Cerebellar cortex (tissue), 1 donor: ENCODE data around the gene NOC4L.
"Not testable (repeated sequence)": the region's sequence is repeated elsewhere in the genome, so short reads cannot be mapped to it uniquely, and the experiment has no call there.

Experiments
- DNase-seq: peaks from one replicate; pipeline ENCODE4 v3.0.0-alpha.2; 2015; ENCODE audit warnings: low spot score

The NOC4L gene

GRCh38 chr12:132123970-132124765, 20.1 kb upstream of the NOC4L start:
- no peak for DNase-seq

DNA sequence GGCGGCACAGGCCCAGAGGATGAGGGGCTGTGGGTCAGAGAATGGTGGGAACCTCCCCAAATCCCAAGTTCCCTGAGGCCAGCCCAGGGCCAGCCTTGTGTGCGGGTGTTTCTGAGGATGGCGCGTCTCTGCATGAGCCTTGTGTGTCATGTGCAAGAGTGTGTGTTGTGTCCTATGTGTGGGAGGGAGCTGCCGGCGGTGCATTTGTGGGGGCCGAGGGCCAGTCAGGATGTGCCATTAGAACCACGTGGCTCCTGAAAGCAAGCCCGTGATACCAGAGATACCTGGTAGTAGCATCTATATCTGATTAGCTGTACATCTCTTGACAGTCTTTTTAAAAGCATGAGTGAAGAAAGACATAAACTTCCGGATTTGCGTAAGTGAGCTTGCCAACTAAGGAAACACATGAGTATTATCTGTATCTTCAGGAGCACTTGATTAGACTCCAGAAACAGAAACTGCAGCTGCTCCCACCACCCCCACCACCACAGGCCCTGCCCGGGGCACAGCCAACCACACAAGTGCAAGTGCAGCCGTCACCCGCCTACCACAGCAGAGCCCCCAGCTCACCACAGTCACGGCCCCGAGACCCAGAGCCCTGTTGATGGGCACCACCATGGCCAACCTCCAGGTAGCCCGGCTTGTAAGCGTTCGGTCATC, 19.4 kb upstream of the NOC4L start:
- DNase-seq, result no peak

GRCh38 chr12:132125736-132126135, 18.5 kb upstream of the NOC4L start:
- DNase-seq, result no peak

GRCh38 chr12:132127041-132127440, 17.2 kb upstream of the NOC4L start:
- no peak for DNase-seq

- DNase-seq, result no peak
Observed at GRCh38 chr12:132129007-132129406, 15.2 kb upstream of the NOC4L start.

DNA sequence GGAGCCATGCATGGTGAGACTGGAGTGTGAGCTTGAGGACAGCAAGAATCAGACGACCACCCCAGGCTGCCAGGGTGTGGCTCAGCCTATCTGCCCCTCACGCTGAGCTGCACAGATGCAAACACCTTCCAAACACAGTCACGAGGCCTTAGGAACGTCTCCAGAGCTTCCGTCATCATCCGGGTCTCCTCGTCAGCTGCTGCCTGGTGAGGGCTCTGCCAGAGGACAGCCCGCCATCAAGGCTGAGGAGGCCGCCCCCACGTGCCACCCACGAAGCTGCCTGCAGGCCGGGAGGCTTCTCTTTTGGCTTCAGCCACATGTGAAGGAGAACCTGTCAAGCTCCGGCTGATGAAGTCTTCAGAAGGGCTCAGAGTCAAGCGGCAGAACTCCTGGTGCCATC, 13.6 kb upstream of the NOC4L start:
- DNase-seq, result no peak

DNA sequence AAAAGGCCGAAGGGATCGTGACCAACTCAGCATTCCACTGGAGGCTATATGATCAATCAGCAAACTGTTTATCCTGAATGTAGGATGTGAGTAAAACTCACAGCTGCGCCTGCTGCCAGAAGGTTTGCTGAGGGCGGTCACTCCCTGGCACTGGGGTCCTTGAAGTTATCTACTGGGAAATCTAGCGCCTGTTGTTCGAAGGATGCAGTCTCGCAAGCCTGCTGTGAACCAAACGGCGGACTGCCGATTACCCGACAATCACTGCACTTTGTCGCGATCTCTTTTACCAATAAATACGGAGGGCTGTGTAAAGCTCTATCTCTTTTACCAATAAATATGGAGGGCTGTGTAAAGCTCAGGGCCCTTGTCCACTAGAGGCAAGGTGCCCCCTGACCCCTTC, 13.0 kb upstream of the NOC4L start:
- no peak for DNase-seq

- DNase-seq, result no peak
Observed at GRCh38 chr12:132131952-132132351, 12.3 kb upstream of the NOC4L start.

GRCh38 chr12:132132609-132133430, 11.4 kb upstream of the NOC4L start:
- DNase-seq, result no peak

GRCh38 chr12:132133952-132134652, 10.2 kb upstream of the NOC4L start:
- peak; percentile 17 for DNase-seq

- DNase-seq, result not testable (repeated sequence)
Observed at GRCh38 chr12:132134653-132135183, 9.5 kb upstream of the NOC4L start.

DNA sequence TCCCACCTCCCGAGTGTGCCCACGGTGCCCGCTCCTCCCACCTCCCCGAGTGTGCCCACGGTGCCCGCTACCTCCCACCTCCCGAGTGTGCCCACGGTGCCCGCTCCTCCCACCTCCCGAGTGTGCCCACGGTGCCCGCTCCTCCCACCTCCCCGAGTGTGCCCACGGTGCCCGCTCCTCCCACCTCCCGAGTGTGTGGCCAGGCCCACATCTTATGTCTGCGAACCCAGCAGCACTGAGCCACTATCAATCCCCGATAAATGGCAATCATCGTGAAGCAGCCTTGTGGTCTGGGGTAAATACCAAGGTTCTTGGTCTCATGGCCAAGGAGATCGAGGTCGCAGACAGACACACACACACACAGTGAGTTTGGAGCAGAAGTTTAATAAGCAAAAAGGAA, 8.0 kb upstream of the NOC4L start:
- not testable (repeated sequence) for DNase-seq

- DNase-seq, result no peak
Observed at GRCh38 chr12:132137483-132138125, 6.7 kb upstream of the NOC4L start.

DNA sequence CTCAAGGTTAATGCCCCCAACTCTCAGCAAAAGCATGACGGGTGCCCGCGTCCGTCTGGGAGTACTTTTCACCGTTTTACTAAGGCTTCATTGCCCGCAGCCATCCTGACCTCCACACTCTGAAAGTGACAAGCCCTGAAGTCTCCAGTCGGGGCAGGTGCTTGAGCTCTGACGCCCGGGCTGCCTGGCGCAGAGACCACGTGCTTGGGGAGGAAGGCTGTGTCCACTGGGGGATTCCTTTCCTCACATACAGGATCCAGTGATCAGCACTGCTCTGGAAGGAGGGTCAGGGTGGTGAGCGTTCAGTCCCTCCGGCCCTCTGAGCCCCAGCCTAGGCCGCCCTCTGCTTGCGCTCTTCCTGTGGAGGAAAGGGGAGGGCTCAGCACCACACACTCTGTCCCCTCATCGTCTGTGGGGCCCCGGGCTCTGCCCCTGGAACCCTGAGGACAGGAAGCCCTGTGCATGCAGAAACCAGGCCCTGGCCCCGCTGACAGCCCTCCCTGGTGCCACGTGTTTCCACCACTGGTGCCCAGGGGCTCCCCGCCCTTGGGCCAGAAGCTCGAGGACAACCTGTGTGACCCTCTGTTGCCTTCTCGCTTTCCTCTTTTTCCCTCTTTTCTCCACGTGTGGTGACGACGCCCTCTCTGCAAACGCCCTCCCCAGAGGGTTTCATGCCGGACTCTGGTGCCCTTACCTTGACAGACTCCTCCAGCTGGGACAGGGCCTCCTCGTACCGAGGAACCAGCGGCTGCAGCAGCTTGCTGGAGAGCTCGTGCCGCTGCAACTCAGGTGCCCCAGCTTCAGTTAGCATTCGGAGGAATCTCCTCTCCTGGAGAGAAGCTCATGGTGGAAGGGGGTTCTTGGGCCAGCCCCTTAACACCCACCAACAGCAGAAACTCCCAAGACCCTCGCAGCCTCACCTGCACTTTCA, 5.1 kb upstream of the NOC4L start:
- no peak for DNase-seq

DNA sequence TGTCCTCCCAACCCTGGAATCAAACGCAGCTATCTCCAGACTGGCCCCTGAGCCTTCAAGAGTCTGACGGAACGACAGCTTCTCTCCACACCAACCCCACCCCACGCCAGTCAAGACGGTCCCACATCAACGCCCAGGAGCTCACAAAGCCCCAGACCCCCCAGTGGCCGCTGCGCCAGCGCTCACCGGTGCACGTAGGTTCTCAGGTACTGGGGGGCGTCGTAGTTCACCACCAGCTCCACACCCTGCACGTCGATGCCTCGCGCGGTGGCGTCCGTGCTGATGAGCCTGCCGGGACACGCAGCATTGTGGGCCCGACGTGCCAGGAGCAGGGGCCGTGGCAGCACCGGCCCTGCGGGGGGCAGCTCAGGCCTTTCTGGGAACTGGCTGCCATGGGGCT, 4.3 kb upstream of the NOC4L start:
- no peak for DNase-seq

DNA sequence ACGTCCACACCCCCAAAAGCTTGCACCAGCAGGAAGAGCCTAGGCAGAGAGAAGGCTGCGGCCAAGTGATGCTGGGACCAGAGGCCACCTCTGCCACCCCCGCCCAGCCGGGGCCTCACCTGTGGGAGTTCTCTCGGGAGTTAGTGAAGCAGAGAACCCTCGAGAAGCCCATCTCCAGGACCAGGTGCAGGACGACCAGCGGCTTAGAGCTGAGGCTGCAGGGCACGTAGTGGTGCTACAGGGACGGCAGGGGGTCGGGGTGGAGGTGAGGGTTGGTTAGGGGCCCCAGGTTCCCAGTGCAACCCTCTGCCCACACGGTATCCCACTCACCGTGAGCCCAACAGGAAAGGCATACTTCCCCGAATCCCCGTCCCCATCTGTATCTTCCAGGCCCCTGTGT, 3.8 kb upstream of the NOC4L start:
- no peak for DNase-seq

DNA sequence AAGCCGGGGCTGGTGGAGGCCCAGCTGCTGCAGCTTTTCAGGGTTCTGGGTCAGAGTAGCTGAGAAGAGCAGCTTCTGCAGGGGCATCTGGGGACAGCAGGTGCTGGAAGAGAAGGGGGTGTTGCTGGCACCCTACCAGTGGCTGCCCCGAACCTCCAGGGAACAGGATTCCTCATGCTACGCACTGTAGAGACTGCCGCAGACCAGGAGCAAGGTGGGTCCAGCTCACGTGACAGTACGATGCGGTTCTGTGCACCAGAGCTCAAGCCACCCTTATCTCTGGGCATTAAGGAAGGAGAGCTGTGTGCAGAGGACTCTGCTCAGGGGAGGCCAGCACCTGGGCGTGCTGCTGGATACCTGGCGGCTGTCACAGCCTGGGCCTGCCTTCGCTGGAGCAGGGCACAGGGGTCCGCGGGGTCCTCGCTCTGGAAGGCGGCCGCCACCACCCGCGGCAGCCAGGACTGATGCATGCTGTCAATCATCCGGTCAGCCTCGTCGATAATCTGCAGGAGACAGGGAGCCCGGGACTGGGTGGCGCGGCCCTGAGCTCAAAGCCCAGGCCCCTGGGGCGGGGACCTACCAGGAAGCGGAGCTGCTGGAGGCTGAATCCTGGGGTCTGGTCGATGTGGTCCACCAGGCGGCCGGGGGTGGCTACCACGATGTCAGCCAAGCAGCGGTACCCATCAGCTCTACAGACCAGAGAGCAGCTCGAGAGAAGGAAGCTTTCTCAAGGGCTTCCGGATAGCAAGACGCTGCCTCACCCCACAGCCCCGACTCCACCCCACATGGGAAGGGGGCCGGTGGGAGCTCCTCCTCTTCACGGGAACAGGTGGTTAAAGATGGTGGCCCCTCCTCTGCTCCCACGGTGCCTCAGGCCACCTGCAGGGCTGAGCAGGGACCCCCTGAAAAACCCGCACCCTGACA, 3.1 kb upstream of the NOC4L start:
- no peak for DNase-seq

DNA sequence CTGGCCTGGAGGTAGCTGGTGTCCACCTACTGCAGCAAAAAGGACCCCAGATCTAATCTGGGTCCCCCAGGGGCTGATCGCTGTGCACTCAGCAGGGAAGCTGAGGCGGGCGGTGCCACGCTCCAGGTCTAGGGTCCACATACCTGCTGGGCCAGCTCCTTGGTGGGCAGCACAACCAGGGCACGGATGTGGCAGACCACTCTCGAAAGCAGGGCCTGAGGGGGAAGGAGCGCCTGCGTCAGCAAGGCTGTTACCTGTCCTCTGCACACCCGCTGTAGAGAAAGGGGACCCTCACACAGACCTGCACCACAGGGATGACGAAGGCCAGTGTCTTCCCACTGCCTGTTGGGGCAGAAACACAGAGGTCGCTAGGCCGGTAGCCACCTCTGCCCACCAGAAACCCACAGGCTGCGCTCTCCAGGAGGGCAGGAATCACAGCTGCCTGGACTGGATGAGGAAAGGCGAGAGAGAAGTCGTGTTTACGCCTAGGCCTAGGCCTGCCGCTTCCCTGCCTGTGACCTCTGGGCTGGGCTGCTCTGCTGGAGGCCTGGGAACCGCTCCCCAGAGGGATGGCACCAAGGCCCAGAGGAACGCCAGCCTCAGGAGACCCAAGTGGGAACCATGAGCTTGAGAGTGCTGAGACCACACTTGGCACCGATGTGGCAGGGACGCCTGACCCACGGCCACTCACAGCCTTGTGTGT, 2.1 kb upstream of the NOC4L start:
- no peak for DNase-seq
